Osteocyte (in vitro differentiated cells): ENCODE results near the gene ALG8. TPM values are rescaled to one million over a fixed set of nuclear protein-coding genes. Genes with fewer than 3 reads are reported as not detected.

ENCODE experiments used
- DNase-seq: peaks from one replicate; pipeline ENCODE4 v3.0.0; 2021; ENCODE audit warnings: mixed read lengths; ENCODE audit not compliant: unreplicated experiment; ENCODE audit errors: extremely low spot score
- H3K27ac Mint-ChIP-seq: one replicate; pipeline ENCODE4 v1.8.0; 2021; ENCODE audit warnings: mild to moderate bottlenecking, mixed read lengths; ENCODE audit not compliant: unreplicated experiment
- H3K27me3 Mint-ChIP-seq: one replicate; pipeline ENCODE4 v1.8.0; 2021; ENCODE audit warnings: mixed read lengths; ENCODE audit not compliant: unreplicated experiment
- H3K36me3 Mint-ChIP-seq: one replicate; pipeline ENCODE4 v1.8.0; 2021; ENCODE audit warnings: mixed read lengths; ENCODE audit not compliant: unreplicated experiment
- H3K4me1 Mint-ChIP-seq: one replicate; pipeline ENCODE4 v1.8.0; 2021; ENCODE audit warnings: mixed read lengths; ENCODE audit not compliant: unreplicated experiment
- H3K4me3 Mint-ChIP-seq: one replicate; pipeline ENCODE4 v1.8.0; 2021; ENCODE audit warnings: mild to moderate bottlenecking, moderate library complexity, mixed read lengths; ENCODE audit not compliant: unreplicated experiment
- H3K9me3 Mint-ChIP-seq: one replicate; pipeline ENCODE4 v1.8.0; 2021; ENCODE audit warnings: mixed read lengths; ENCODE audit not compliant: unreplicated experiment
- total RNA-seq: library from RNA; stranded (reverse); gene quantifications from 2 replicates; pipeline ENCODE4 v1.2.1, GENCODE V29; 2021
- TF ChIP-seq, protein P1 (sequence below): fragments of 200-600 bp; sonication (generic); IDR thresholded peaks from 2 replicates; pipeline ENCODE4 v1.5.0; 2021; ENCODE audit warnings: antibody characterized with exemption, mild to moderate bottlenecking, moderate library complexity

ALG8 gene
- total RNA-seq, 1 donor from 2014 or later = 35.1 TPM

DNA sequence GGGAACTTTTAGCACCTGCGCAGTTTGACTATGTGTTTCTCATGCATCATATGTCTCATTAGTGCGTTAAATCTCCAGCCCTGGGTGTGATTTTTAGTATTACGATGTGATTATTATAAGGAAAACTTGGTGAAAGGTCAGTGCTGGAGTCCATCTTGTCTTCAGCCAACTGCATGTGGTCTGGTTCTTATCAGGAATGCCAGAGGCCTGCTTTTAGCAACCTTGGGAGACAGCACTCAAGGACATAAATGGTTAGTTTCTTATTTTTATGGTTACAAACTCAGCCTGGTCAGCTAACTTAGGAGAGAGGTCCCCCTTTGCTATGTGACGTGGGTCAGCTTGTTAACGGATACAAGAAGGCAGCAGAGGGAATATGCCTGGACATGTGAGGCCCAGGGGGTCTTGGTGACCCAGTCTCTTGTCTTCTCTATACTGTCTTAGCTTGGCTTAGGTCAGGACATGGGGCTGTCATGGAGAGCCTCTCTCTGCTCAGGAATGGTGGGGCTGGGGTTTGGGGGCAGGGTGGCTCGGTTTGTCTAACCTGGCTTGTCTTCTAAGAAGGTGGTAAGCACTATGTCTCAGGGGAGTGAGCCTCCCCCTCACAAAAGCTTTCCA is 27.5 kb upstream of the ALG8 start:
- no peaks in the 10 kb centered on the region for H3K9me3 Mint-ChIP-seq
- peaks cover 29% of the 10 kb centered on the region for H3K4me1 Mint-ChIP-seq
- H3K4me3 Mint-ChIP-seq = no peak overlapping the region
- no peak overlapping the region for H3K27ac Mint-ChIP-seq
- H3K36me3 Mint-ChIP-seq = no peaks in the 10 kb centered on the region
- TF ChIP-seq, protein P1, sequence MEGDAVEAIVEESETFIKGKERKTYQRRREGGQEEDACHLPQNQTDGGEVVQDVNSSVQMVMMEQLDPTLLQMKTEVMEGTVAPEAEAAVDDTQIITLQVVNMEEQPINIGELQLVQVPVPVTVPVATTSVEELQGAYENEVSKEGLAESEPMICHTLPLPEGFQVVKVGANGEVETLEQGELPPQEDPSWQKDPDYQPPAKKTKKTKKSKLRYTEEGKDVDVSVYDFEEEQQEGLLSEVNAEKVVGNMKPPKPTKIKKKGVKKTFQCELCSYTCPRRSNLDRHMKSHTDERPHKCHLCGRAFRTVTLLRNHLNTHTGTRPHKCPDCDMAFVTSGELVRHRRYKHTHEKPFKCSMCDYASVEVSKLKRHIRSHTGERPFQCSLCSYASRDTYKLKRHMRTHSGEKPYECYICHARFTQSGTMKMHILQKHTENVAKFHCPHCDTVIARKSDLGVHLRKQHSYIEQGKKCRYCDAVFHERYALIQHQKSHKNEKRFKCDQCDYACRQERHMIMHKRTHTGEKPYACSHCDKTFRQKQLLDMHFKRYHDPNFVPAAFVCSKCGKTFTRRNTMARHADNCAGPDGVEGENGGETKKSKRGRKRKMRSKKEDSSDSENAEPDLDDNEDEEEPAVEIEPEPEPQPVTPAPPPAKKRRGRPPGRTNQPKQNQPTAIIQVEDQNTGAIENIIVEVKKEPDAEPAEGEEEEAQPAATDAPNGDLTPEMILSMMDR = no peak
- no peak for DNase-seq
- no peaks in the 10 kb centered on the region for H3K27me3 Mint-ChIP-seq

DNA sequence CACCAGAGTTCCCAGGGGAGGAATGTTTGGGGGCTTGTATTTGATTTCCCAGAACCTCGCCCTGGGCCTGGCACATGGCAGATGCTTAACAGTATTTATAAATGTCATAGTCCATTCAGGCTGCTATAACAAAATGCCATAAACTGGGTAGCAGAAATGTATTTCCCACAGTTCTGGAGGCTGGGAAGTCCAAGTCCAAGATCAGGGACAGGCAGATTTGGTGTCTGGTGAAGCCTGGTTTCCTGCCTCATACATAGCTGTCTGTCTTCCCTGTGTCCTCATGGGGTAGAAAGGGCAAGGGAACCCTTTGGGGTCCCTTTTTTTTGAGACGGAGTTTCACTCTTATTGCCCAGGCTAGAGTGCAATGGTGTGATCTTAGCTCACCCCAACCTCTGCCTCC is 25.0 kb upstream of the ALG8 start:
- Mint-ChIP-seq H3K36me3 (no peaks in the 10 kb centered on the region), H3K4me3 (no peak overlapping the region), H3K27me3 (no peaks in the 10 kb centered on the region), H3K9me3 (no peaks in the 10 kb centered on the region), H3K27ac (no peak overlapping the region), H3K4me1 (peaks cover 19% of the 10 kb centered on the region)
- TF ChIP-seq, protein P1 = no peak
- no peak for DNase-seq

DNA sequence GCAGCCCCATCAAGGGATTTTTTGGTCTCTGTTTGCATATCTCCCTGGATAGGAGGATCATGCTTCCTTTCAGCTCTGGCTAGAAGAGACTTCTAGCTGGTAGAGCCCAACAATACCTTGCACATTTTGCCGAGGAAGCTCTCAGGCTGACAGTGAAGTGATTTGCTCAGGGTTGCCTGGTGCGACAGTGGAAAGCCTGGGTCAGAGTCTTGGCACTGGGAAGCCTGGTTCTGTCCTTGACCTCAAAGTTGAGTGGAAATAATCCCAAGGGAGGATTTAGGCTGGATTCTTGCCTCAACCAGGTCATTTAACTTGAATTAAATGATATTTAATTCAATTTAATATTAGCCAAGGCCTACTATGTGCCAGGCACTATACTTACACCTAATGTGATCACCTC is 24.4 kb upstream of the ALG8 start:
- no peaks in the 10 kb centered on the region for H3K27me3 Mint-ChIP-seq
- H3K9me3 Mint-ChIP-seq = no peaks in the 10 kb centered on the region
- H3K4me3 Mint-ChIP-seq = no peak overlapping the region
- no peak overlapping the region for H3K27ac Mint-ChIP-seq
- no peak for DNase-seq
- TF ChIP-seq, protein P1 = no peak
- H3K36me3 Mint-ChIP-seq = no peaks in the 10 kb centered on the region
- peaks cover 15% of the 10 kb centered on the region for H3K4me1 Mint-ChIP-seq

DNA sequence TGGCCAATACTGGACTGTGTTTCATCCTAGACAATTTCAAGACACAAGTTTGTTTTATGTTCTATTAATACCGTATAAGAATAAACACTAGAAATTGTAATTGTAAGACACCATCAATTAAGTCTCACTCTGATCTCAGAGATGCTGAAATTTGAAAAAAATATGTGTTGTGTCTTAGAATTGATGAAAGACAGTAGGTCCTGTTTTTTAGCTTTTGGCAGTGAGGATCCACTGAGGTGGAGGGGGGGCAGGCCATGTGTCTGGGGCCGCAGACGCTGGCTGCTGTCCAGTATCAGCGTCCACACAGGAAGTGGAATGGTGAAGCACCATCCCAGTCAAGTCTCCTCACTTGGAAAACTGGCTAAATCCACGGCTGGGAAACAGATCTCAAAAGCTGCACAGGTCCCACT is 22.5 kb upstream of the ALG8 start:
- H3K4me3 Mint-ChIP-seq = no peak overlapping the region
- H3K27ac Mint-ChIP-seq = no peak overlapping the region
- no peaks in the 10 kb centered on the region for H3K9me3 Mint-ChIP-seq
- no peak for DNase-seq
- H3K4me1 Mint-ChIP-seq = peaks cover 5% of the 10 kb centered on the region
- H3K27me3 Mint-ChIP-seq = no peaks in the 10 kb centered on the region
- H3K36me3 Mint-ChIP-seq = no peaks in the 10 kb centered on the region
- TF ChIP-seq, protein P1 = no peak

DNA sequence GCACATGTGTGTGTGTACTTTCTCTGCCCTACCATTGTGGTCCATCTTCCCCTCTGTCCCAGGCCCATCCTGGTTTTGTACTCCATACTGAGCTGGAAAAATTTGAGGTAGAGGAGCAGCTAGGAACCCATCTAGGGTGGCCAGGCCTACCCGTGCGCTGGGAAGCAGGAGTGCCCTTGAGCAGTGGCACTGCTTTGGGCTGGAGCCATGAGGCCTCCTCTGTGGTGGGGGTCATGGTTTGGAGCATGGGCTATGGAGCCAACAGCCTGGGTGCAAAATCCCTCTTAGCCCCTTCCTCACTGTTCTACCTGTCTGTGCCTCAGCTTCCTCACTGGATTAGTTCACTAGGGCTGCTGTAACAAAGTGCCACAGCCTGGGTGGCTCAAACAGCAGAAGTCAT is 21.9 kb upstream of the ALG8 start:
- H3K27ac Mint-ChIP-seq = no peak overlapping the region
- no peaks in the 10 kb centered on the region for H3K9me3 Mint-ChIP-seq
- DNase-seq = no peak
- no peak overlapping the region for H3K4me3 Mint-ChIP-seq
- H3K27me3 Mint-ChIP-seq = no peaks in the 10 kb centered on the region
- peaks cover 5% of the 10 kb centered on the region for H3K4me1 Mint-ChIP-seq
- H3K36me3 Mint-ChIP-seq = no peaks in the 10 kb centered on the region
- TF ChIP-seq, protein P1 = no peak
